K562 (cell line): Measurements from ENCODE around the gene CHRND. TPM values are rescaled to one million over a fixed set of nuclear protein-coding genes. Genes with fewer than 3 reads are reported as not detected.

Experiments
- COPS2 ChIP-seq: fragments of 450-650 bp; conservative IDR thresholded peaks from 2 replicates; pipeline ENCODE4 v1.6.1; 2016; ENCODE audit warnings: mild to moderate bottlenecking, moderate library complexity
- CTBP1 ChIP-seq: fragments of 450-650 bp; IDR thresholded peaks from 2 replicates; pipeline ENCODE4 v1.6.1; 2016; ENCODE audit warnings: borderline replicate concordance
- GTF2E2 ChIP-seq: fragments of 200-800 bp; sonication (Bioruptor generic); IDR thresholded peaks from 2 replicates; pipeline ENCODE4 v1.6.1; 2016; ENCODE audit warnings: missing genetic modification characterization, missing compliant biosample characterization
- KDM4B ChIP-seq, 2 experiments: fragments of 450-650 bp in 1 of 2; sonication (generic) in 1 of 2; IDR thresholded peaks; 2 replicates each; pipeline ENCODE4 v1.6.1; 2016 to 2017; ENCODE audit warnings: borderline replicate concordance in 2 of 2, antibody characterized with exemption in 1 of 2, low read depth in 1 of 2, mild to moderate bottlenecking in 1 of 2
- NCOR1 ChIP-seq: fragments of 450-650 bp; IDR thresholded peaks from 2 replicates; pipeline ENCODE4 v1.6.1; 2016; ENCODE audit warnings: mild to moderate bottlenecking, moderate library complexity
- NFATC3 ChIP-seq: fragments of 450-650 bp; IDR thresholded peaks from 2 replicates; pipeline ENCODE4 v1.6.1; 2017; ENCODE audit warnings: mild to moderate bottlenecking
- NFIX ChIP-seq: fragments of 250-450 bp; sonication (Bioruptor Pico); IDR thresholded peaks from 2 replicates; pipeline ENCODE4 v1.4.0; 2020; ENCODE audit warnings: low read depth, mild to moderate bottlenecking, moderate library complexity
- polyA plus RNA-seq, 8 experiments: library from polyadenylated mRNA; depleted of rRNA in 4 of 8; stranded (reverse) in 5 of 8; unstranded in 3 of 8; fragments of >200 nt; fragmentation: Nextera tagmentation in 2 of 8; fragmentation: Illumina TruSeq in 1 of 8; extraction: Ambion mirVana in 2 of 8; extraction: Trizol in 1 of 8; gene quantifications; 2 replicates each; pipeline versions ENCODE4 v1.2.1 to v1.2.3, GENCODE V29; 2011 to 2014; ENCODE audit warnings: inconsistent platforms in 1 of 8, missing spikeins in 1 of 8
- total RNA-seq, 7 experiments: library from RNA; depleted of rRNA in 6 of 7; stranded (reverse); fragments of >200 nt in 6 of 7; fragmentation: Illumina TruSeq in 2 of 7; extraction: Trizol in 2 of 7; gene quantifications; 2 replicates each; pipeline versions ENCODE4 v1.2.1 to v1.2.3, GENCODE V29; 2011 to 2021; ENCODE audit warnings: low replicate concordance in 1 of 7
- TF ChIP-seq, protein P1 (sequence below): fragments of 250-450 bp; sonication (Bioruptor Pico); IDR thresholded peaks from 2 replicates; pipeline ENCODE4 v1.5.0; 2021; ENCODE audit warnings: mild to moderate bottlenecking, moderate library complexity
- TF ChIP-seq, protein P2 (sequence below): fragments of 450-650 bp; IDR thresholded peaks from 2 replicates; pipeline ENCODE4 v1.6.1; 2016; ENCODE audit warnings: mild to moderate bottlenecking, moderate library complexity
- TF ChIP-seq, protein P3 (sequence below): fragments of 250-450 bp; sonication (Bioruptor Pico); IDR thresholded peaks from 2 replicates; pipeline ENCODE4 v1.5.1; 2021; ENCODE audit warnings: mild to moderate bottlenecking

Gene CHRND
- total and polyA plus RNA-seq, 9 of the 15 experiments (the other 6 are each of a cell fraction or from before 2014, with no cell fraction given) = not detected

DNA sequence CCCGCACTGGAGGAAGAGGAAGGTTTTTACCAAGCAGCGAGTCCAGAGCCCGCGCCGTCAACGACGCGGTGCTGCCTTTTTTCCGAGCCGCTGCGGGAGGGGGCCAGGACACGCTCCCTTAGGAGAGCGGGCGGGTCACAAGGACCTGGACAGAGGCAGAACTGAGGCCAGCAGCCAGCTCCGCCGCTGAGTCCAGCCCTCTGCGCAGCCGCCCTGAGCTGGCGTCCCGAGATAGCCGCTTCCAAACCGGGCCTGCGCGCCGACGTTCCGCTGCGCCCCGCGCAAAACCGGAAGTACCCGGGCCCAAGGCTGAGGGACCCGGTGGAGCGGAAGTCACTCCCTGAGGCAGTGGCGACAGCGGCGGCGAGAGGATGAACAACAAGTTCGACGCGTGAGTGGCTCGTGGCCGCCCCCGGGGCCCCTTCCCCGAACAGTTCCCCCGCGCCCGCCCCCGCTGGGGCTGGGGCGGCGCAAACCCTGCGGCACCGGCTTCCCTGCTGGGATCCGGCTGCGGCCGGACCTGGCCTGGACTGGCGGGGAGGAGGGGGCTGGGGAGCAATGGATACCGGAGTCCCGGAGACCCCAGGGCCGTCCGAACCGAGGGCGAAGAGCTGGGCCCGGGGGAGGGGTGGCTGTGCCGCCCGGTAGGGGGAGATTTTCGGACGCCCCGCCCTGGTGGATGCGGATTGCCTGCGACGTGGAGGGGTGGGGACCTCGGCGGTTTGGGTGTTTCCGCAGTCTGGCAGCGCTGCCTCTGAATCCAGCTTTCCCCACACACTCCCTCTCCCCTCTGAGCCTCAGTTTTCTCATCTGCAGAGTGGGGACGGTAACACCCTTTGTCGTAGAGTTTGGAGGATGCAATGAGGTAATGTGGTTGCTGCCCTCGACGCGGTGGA, 24.6 kb downstream of the CHRND start, which contains the start of the genes EIF4E2 and TIGD1 (continued):
- TF ChIP-seq, protein P1, sequence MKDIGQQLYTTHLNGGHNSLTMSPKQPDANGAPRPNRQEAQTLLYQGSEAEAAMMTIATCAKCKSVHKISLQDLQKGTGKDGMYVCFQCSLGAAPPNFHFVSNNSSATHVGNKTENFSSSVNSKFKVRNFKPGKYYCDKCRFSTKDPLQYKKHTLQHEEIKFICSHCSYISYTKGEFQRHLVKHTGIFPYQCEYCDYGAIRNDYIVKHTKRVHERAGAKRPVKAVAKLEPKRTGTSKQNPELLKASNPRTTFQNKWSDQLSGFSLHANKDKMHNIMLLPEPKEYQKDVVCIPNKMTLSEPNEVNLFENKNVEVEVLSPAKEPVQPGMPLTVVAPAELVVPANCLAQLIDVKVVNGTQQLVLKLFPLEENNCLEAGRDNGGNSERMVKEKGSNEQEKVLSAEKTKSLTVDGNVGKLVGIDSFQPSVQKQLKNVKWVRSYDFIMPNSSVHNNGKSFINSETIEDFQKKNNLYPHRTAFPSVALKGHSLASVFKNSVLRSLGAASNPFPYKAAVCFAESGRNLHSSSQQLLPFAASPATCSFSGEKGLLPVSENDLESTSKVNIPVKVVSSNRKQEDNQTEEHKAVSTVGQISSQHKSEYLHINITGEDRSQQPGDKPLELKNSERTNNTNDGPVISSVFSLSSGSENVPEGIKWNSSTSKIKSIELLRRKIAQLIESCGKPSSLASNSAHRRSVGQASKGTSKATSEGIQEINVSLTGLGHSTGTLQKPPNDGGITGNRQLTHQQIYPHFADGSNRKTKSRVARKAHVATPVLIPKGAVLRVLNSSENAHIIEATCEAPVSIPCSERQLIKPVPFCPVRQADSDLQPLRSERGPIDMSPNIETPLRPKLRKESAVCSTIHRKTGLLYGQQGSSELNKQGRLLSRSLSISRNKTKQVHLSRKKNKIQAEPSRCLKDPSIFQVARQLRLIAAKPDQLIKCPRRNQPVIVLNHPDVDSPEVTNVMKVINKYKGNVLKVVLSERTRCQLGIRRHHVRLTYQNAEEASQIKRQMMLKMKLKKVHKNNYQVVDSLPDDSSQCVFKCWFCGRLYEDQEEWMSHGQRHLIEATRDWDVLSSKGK = no peak
- no peak for TF ChIP-seq NFATC3
- no peak for TF ChIP-seq COPS2
- TF ChIP-seq GTF2E2 (tag) = peak; percentile 43; the same call in 1 of the 2 replicates
- peak; percentile 29; the same call in 1 of the 2 replicates for TF ChIP-seq NCOR1
- TF ChIP-seq, protein P2, sequence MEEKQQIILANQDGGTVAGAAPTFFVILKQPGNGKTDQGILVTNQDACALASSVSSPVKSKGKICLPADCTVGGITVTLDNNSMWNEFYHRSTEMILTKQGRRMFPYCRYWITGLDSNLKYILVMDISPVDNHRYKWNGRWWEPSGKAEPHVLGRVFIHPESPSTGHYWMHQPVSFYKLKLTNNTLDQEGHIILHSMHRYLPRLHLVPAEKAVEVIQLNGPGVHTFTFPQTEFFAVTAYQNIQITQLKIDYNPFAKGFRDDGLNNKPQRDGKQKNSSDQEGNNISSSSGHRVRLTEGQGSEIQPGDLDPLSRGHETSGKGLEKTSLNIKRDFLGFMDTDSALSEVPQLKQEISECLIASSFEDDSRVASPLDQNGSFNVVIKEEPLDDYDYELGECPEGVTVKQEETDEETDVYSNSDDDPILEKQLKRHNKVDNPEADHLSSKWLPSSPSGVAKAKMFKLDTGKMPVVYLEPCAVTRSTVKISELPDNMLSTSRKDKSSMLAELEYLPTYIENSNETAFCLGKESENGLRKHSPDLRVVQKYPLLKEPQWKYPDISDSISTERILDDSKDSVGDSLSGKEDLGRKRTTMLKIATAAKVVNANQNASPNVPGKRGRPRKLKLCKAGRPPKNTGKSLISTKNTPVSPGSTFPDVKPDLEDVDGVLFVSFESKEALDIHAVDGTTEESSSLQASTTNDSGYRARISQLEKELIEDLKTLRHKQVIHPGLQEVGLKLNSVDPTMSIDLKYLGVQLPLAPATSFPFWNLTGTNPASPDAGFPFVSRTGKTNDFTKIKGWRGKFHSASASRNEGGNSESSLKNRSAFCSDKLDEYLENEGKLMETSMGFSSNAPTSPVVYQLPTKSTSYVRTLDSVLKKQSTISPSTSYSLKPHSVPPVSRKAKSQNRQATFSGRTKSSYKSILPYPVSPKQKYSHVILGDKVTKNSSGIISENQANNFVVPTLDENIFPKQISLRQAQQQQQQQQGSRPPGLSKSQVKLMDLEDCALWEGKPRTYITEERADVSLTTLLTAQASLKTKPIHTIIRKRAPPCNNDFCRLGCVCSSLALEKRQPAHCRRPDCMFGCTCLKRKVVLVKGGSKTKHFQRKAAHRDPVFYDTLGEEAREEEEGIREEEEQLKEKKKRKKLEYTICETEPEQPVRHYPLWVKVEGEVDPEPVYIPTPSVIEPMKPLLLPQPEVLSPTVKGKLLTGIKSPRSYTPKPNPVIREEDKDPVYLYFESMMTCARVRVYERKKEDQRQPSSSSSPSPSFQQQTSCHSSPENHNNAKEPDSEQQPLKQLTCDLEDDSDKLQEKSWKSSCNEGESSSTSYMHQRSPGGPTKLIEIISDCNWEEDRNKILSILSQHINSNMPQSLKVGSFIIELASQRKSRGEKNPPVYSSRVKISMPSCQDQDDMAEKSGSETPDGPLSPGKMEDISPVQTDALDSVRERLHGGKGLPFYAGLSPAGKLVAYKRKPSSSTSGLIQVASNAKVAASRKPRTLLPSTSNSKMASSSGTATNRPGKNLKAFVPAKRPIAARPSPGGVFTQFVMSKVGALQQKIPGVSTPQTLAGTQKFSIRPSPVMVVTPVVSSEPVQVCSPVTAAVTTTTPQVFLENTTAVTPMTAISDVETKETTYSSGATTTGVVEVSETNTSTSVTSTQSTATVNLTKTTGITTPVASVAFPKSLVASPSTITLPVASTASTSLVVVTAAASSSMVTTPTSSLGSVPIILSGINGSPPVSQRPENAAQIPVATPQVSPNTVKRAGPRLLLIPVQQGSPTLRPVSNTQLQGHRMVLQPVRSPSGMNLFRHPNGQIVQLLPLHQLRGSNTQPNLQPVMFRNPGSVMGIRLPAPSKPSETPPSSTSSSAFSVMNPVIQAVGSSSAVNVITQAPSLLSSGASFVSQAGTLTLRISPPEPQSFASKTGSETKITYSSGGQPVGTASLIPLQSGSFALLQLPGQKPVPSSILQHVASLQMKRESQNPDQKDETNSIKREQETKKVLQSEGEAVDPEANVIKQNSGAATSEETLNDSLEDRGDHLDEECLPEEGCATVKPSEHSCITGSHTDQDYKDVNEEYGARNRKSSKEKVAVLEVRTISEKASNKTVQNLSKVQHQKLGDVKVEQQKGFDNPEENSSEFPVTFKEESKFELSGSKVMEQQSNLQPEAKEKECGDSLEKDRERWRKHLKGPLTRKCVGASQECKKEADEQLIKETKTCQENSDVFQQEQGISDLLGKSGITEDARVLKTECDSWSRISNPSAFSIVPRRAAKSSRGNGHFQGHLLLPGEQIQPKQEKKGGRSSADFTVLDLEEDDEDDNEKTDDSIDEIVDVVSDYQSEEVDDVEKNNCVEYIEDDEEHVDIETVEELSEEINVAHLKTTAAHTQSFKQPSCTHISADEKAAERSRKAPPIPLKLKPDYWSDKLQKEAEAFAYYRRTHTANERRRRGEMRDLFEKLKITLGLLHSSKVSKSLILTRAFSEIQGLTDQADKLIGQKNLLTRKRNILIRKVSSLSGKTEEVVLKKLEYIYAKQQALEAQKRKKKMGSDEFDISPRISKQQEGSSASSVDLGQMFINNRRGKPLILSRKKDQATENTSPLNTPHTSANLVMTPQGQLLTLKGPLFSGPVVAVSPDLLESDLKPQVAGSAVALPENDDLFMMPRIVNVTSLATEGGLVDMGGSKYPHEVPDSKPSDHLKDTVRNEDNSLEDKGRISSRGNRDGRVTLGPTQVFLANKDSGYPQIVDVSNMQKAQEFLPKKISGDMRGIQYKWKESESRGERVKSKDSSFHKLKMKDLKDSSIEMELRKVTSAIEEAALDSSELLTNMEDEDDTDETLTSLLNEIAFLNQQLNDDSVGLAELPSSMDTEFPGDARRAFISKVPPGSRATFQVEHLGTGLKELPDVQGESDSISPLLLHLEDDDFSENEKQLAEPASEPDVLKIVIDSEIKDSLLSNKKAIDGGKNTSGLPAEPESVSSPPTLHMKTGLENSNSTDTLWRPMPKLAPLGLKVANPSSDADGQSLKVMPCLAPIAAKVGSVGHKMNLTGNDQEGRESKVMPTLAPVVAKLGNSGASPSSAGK = peak; percentile 95
- peak; percentile 53; the same call in 1 of the 2 replicates for TF ChIP-seq CTBP1
- no peak for TF ChIP-seq KDM4B (IDR thresholded peaks at IDR 0.05; ENCODE audit: borderline replicate concordance in 2 of 2, low read depth in 1 of 2)
- TF ChIP-seq, protein P3, sequence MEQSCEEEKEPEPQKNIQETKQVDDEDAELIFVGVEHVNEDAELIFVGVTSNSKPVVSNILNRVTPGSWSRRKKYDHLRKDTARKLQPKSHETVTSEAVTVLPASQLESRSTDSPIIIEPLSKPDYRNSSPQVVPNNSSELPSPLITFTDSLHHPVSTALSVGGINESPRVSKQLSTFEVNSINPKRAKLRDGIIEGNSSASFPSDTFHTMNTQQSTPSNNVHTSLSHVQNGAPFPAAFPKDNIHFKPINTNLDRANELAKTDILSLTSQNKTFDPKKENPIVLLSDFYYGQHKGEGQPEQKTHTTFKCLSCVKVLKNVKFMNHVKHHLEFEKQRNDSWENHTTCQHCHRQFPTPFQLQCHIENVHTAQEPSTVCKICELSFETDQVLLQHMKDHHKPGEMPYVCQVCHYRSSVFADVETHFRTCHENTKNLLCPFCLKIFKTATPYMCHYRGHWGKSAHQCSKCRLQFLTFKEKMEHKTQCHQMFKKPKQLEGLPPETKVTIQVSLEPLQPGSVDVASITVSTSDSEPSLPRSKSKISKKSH (CRISPR knock-in tag) = no peak
- no peak for TF ChIP-seq NFIX (CRISPR knock-in tag)
